DOHH2 (cell line): ENCODE results near the gene KIF1C.

Source experiments
- H3F3A ChIP-seq: fragments of 200-600 bp; sonication (generic), shearing (Covaris generic); 2 replicates; pipeline ENCODE4 v1.6.0; 2016; ENCODE audit warnings: antibody characterized with exemption, mild to moderate bottlenecking; ENCODE audit not compliant: control insufficient read depth, insufficient read depth
- H3K27ac ChIP-seq: fragments of 200-600 bp; sonication (generic); 2 replicates; pipeline ENCODE4 v1.5.1; 2014; ENCODE audit warnings: low read depth, mild to moderate bottlenecking, low read length, moderate library complexity
- H3K27me3 ChIP-seq: fragments of 200-600 bp; sonication (generic); 2 replicates; pipeline ENCODE4 v1.6.1; 2014; ENCODE audit warnings: mild to moderate bottlenecking, low read length, mixed read lengths; ENCODE audit not compliant: control insufficient read depth
- H3K36me3 ChIP-seq: fragments of 200-600 bp; sonication (generic); 2 replicates; pipeline ENCODE4 v1.6.1; 2014; ENCODE audit warnings: mild to moderate bottlenecking, low read length, moderate library complexity, mixed read lengths; ENCODE audit not compliant: control insufficient read depth
- H3K4me1 ChIP-seq: fragments of 200-600 bp; sonication (generic); 2 replicates; pipeline ENCODE4 v1.6.1; 2014; ENCODE audit warnings: mild to moderate bottlenecking, low read length, mixed read lengths; ENCODE audit not compliant: control insufficient read depth
- H3K4me2 ChIP-seq: fragments of 200-600 bp; sonication (generic); 2 replicates; pipeline ENCODE4 v1.6.0; 2014; ENCODE audit warnings: mild to moderate bottlenecking, low read length, moderate library complexity
- H3K4me3 ChIP-seq: fragments of 200-600 bp; sonication (generic); 2 replicates; pipeline ENCODE4 v1.5.1; 2014; ENCODE audit warnings: mild to moderate bottlenecking, low read length, mixed read lengths
- H3K79me2 ChIP-seq: fragments of 200-600 bp; sonication (generic); 2 replicates; pipeline ENCODE4 v1.6.1; 2014; ENCODE audit warnings: mild to moderate bottlenecking, low read length, mixed read lengths; ENCODE audit not compliant: control insufficient read depth
- H3K9me2 ChIP-seq: fragments of 200-600 bp; sonication (generic); replicated peaks from 2 replicates; pipeline ENCODE4 v1.6.1; 2014; ENCODE audit warnings: mild to moderate bottlenecking, low read length, mixed read lengths; ENCODE audit not compliant: control insufficient read depth
- H3K9me3 ChIP-seq: fragments of 200-600 bp; sonication (generic); 2 replicates; pipeline ENCODE4 v1.6.1; 2014; ENCODE audit warnings: antibody characterized with exemption, low read length, mixed read lengths; ENCODE audit not compliant: control insufficient read depth, insufficient read depth
- H4K20me1 ChIP-seq: fragments of 200-600 bp; sonication (generic); 2 replicates; pipeline ENCODE4 v1.6.0; 2014; ENCODE audit warnings: low read depth, mild to moderate bottlenecking, antibody characterized with exemption, low read length, moderate library complexity; ENCODE audit not compliant: control insufficient read depth, insufficient read depth
- CTCF ChIP-seq: fragments of 200-600 bp; sonication (generic); IDR thresholded peaks from one replicate; pipeline ENCODE4 v1.5.1; 2014; ENCODE audit warnings: antibody characterized with exemption, mild to moderate bottlenecking, low read depth, low read length; ENCODE audit not compliant: poor library complexity, severe bottlenecking
- EZH2phosphoT487 ChIP-seq: fragments of 200-600 bp; sonication (generic); IDR thresholded peaks from 2 replicates; pipeline ENCODE4 v1.6.1; 2017; ENCODE audit warnings: borderline replicate concordance, mild to moderate bottlenecking, antibody characterized with exemption, low read length, moderate library complexity, mixed read lengths

Gene KIF1C

DNA sequence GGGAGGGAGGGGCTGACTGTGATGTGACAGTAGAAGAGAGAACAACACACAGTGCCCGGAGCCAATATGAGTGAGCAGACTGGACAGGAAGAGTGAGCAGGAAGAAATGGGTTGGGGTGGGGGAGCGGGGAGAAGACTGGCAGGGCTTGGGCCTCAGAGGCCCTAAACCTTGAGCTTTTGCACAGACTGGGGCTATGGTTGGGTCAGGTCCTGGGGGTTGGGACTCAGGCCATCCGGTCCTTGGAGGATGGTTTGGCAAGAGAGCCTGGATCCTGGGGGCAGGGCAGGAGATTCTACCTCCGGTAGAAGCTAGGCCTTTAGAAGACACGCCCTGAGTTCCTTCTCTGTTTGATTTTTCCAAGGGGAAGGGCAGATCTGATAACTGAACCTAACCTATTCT lies 11.3 kb upstream of the KIF1C start:
- H3K27ac ChIP-seq: peak overlapping the region; percentile 51
- H3F3A ChIP-seq: peaks cover 8% of the 10 kb centered on the region
- peak overlapping the region; percentile 91 for H3K4me3 ChIP-seq

GRCh38 chr17:4986951-4987766 lies 10.6 kb upstream of the KIF1C start, which contains the start of gene CAMTA2:
Gene CAMTA2 (minus strand): TSS chr17:4987675. CDS start chr17:4986222, 1,453 bp downstream.
- H3F3A ChIP-seq: peaks cover 4% of the 10 kb centered on the region; the same call in 1 of the 2 replicates
- H3K27ac ChIP-seq: peak within 1 kb of the TSS; percentile 51
- H3K79me2 ChIP-seq: peaks cover 29% of the 10 kb centered on the region
- H3K27me3 ChIP-seq: no peaks in the 10 kb centered on the region
- no peaks in the 10 kb centered on the region for H3K9me2 ChIP-seq
- peaks cover 36% of the 10 kb centered on the region for H3K4me1 ChIP-seq
- TF ChIP-seq EZH2phosphoT487 (no peak), CTCF (peak; percentile 98)
- H3K4me2 ChIP-seq: peak within 1 kb of the TSS; percentile 90
- no peaks in the 10 kb centered on the region for H3K9me3 ChIP-seq
- peaks cover 14% of the 10 kb centered on the region; the same call in 1 of the 2 replicates for H3K36me3 ChIP-seq
- peak within 1 kb of the TSS; percentile 91 for H3K4me3 ChIP-seq
- no peaks in the 10 kb centered on the region for H4K20me1 ChIP-seq

More for the DNA sequence above, 11.3 kb upstream of the KIF1C start:
- Histone ChIP-seq H3K4me1 (peaks cover 44% of the 10 kb centered on the region), H3K4me2 (peak overlapping the region; percentile 90), H3K27me3 (no peaks in the 10 kb centered on the region), H3K36me3 (peaks cover 21% of the 10 kb centered on the region), H3K9me2 (no peaks in the 10 kb centered on the region), H4K20me1 (no peaks in the 10 kb centered on the region), H3K79me2 (peaks cover 29% of the 10 kb centered on the region), H3K9me3 (no peaks in the 10 kb centered on the region)
- TF ChIP-seq EZH2phosphoT487: no peak
- no peak for TF ChIP-seq CTCF

DNA sequence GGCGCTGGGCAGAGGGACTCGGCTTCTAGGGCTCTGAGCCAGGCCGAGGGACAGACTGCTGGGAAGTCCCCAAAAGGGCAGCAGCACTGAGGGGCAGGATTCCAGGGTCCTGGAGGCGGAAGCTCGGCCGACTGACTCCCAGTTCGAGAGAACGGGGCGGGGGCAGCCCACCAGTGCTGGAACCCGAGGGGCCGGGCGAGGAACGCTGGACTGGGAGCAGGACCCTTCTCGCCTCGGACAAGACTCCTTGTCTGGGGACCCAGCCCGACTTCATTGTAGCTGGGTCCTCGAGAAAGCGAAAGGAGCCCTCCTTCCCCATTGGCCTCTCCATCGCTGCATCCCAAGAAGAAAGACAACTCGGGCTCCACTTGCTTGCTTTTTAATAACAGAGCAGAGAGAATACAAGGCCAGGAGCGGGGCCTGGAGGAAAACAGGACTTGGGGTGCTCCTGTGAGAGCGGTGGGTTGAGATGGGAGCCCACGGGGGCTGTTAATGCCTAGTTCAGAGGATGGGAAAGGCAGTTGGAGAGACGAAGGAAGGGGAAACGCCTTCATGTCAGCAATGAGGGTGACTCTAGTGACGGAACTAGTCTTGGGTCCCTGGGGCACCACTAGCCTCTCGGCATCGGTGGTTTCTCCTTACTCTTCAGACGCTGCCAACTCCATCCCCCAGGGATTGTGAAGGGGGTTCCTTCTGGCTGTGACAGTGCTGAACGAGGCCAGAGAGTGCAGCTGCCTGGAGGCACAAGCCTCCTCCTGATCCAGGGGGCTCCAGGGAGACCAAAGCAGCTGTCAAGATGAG lies 9.8 kb upstream of the KIF1C start:
- H3K27ac ChIP-seq: peak overlapping the region; percentile 51
- H4K20me1 ChIP-seq: no peaks in the 10 kb centered on the region
- no peaks in the 10 kb centered on the region for H3K9me2 ChIP-seq
- H3K4me3 ChIP-seq: peak overlapping the region; percentile 91
- H3K4me2 ChIP-seq: peak overlapping the region; percentile 90
- H3K36me3 ChIP-seq: peaks cover 6% of the 10 kb centered on the region; the same call in 1 of the 2 replicates
- H3F3A ChIP-seq: peaks cover 4% of the 10 kb centered on the region; the same call in 1 of the 2 replicates
- TF ChIP-seq EZH2phosphoT487 (no peak), CTCF (no peak)
- peaks cover 32% of the 10 kb centered on the region for H3K4me1 ChIP-seq
- H3K27me3 ChIP-seq: no peaks in the 10 kb centered on the region
- no peaks in the 10 kb centered on the region for H3K9me3 ChIP-seq
- H3K79me2 ChIP-seq: peaks cover 29% of the 10 kb centered on the region
